ENCODE data around the gene FNDC3B.

Gene FNDC3B

GRCh38 chr3:172380632-172381031 lies 341.3 kb downstream of the FNDC3B start:
- no peak for DNase-seq

- no peak for DNase-seq
These were observed 344.0 kb downstream of the FNDC3B start for GRCh38 chr3:172383306-172383796.

- no peak for DNase-seq
These were observed 345.5 kb downstream of the FNDC3B start for GRCh38 chr3:172384836-172385235.

GRCh38 chr3:172387728-172388127 lies 348.4 kb downstream of the FNDC3B start:
- no peak for DNase-seq

- DNase-seq = no peak
These were observed 349.2 kb downstream of the FNDC3B start for GRCh38 chr3:172388412-172389078.

GRCh38 chr3:172390792-172391191 lies 351.4 kb downstream of the FNDC3B start:
- DNase-seq = no peak

GRCh38 chr3:172391592-172392302 lies 352.4 kb downstream of the FNDC3B start:
- DNase-seq = no peak

GRCh38 chr3:172394692-172395091 lies 355.3 kb downstream of the FNDC3B start:
- DNase-seq = no peak

GRCh38 chr3:172396400-172396799 lies 357.0 kb downstream of the FNDC3B start:
- DNase-seq = no peak

GRCh38 chr3:172397716-172398405 lies 358.5 kb downstream of the FNDC3B start:
- no peak for DNase-seq

GRCh38 chr3:172398484-172398883 lies 359.1 kb downstream of the FNDC3B start:
- DNase-seq = no peak

GRCh38 chr3:172402090-172402489 lies 362.7 kb downstream of the FNDC3B start:
- DNase-seq = no peak

- DNase-seq = no peak
These were observed 363.7 kb downstream of the FNDC3B start for GRCh38 chr3:172402892-172403643.

GRCh38 chr3:172404237-172404962 lies 365.0 kb downstream of the FNDC3B start:
- no peak for DNase-seq

GRCh38 chr3:172405914-172406313 lies 366.5 kb downstream of the FNDC3B start:
- DNase-seq = no peak

GRCh38 chr3:172407872-172408271 lies 368.5 kb downstream of the FNDC3B start:
- no peak for DNase-seq

GRCh38 chr3:172410702-172411477 lies 371.5 kb downstream of the FNDC3B start:
- DNase-seq = no peak

- no peak for DNase-seq
These were observed 372.1 kb downstream of the FNDC3B start for GRCh38 chr3:172411478-172411947.

- DNase-seq = no peak
These were observed 375.9 kb downstream of the FNDC3B start for GRCh38 chr3:172415323-172415722.

- no peak for DNase-seq
These were observed 398.3 kb downstream of the FNDC3B start for GRCh38 chr3:172437713-172438112.

- no peak for DNase-seq
These were observed 398.8 kb downstream of the FNDC3B start for GRCh38 chr3:172438186-172438585.

Measured in NCI-H1092 (cell line).